WTC11 (cell line): ENCODE data around the gene F10. TPM values are rescaled to one million over a fixed set of nuclear protein-coding genes. Genes with fewer than 3 reads are reported as not detected.
"Not testable (repeated sequence)": the region's sequence is repeated elsewhere in the genome, so short reads cannot be mapped to it uniquely, and the experiment has no call there.

ENCODE experiments used
- ATAC-seq: fragments of 200-7000 bp; cut with Tn5 transposase; 2 replicates; pipeline ENCODE4 v1.10.0; 2021; ENCODE audit warnings: mild to moderate bottlenecking, moderate library complexity
- CTCF ChIA-PET: fragments of 300-600 bp; sonication (Branson Sonifier 250); formaldehyde crosslinking; loops from one replicate; lab custom pipeline; 2021; ENCODE audit warnings: antibody characterized with exemption; lab: Charles Lee
- POLR2A ChIA-PET: fragments of 350-600 bp; sonication (Branson Sonifier 250); formaldehyde crosslinking; loops from one replicate; lab custom pipeline; 2021; ENCODE audit warnings: antibody characterized with exemption; lab: Charles Lee
- DNase-seq: peaks from one replicate; pipeline ENCODE4 v3.0.0; 2021; ENCODE audit warnings: low spot score
- H3K27ac Mint-ChIP-seq: 2 replicates; pipeline ENCODE4 v1.8.0; 2021; ENCODE audit warnings: mixed read lengths
- H3K27me3 Mint-ChIP-seq: 2 replicates; pipeline ENCODE4 v1.8.0; 2021; ENCODE audit warnings: low read depth, mild to moderate bottlenecking, moderate library complexity, mixed read lengths
- H3K36me3 Mint-ChIP-seq: 2 replicates; pipeline ENCODE4 v1.8.0; 2021; ENCODE audit warnings: mixed read lengths
- H3K4me1 Mint-ChIP-seq: 2 replicates; pipeline ENCODE4 v1.8.0; 2022; ENCODE audit warnings: mixed read lengths
- H3K4me3 Mint-ChIP-seq: 2 replicates; pipeline ENCODE4 v1.8.0; 2021; ENCODE audit warnings: mild to moderate bottlenecking, moderate library complexity, mixed read lengths
- H3K9me3 Mint-ChIP-seq: 2 replicates; pipeline ENCODE4 v1.8.0; 2021; ENCODE audit warnings: mixed read lengths
- CREM ChIP-seq: sonication (generic); formaldehyde crosslinking; IDR thresholded peaks from 2 replicates; pipeline ENCODE4 v1.8.1; 2022; ENCODE audit warnings: mild to moderate bottlenecking, missing genetic modification reagents, moderate library complexity
- E2F4 ChIP-seq: sonication (generic); formaldehyde crosslinking; IDR thresholded peaks from 2 replicates; pipeline ENCODE4 v1.8.1; 2022; ENCODE audit warnings: low read depth, mild to moderate bottlenecking, moderate library complexity, missing genetic modification reagents, borderline replicate concordance
- ESRRA ChIP-seq: sonication (generic); formaldehyde crosslinking; IDR thresholded peaks from 2 replicates; pipeline ENCODE4 v1.8.1; 2022; ENCODE audit warnings: mild to moderate bottlenecking, missing genetic modification reagents, borderline replicate concordance
- FOXP1 ChIP-seq: sonication (generic); formaldehyde crosslinking; IDR thresholded peaks from 2 replicates; pipeline ENCODE4 v1.8.0; 2022; ENCODE audit warnings: missing genetic modification reagents, mild to moderate bottlenecking, moderate library complexity, borderline replicate concordance
- GRHL2 ChIP-seq: fragments of 250-450 bp; sonication (Bioruptor Pico); IDR thresholded peaks from 2 replicates; pipeline ENCODE4 v1.8.0; 2022; ENCODE audit warnings: mild to moderate bottlenecking, moderate library complexity; ENCODE audit not compliant: insufficient replicate concordance, severe bottlenecking
- NFYB ChIP-seq: sonication (generic); formaldehyde crosslinking; conservative IDR thresholded peaks from 2 replicates; pipeline ENCODE4 v1.8.0; 2022; ENCODE audit warnings: low read depth, missing genetic modification reagents
- NR1H2 ChIP-seq: sonication (generic); formaldehyde crosslinking; IDR thresholded peaks from 2 replicates; pipeline ENCODE4 v1.9.0; 2021; ENCODE audit warnings: mild to moderate bottlenecking, moderate library complexity, missing genetic modification reagents
- PRRX2 ChIP-seq: fragments of 250-450 bp; sonication (Bioruptor Pico); IDR thresholded peaks from 2 replicates; pipeline ENCODE4 v1.8.0; 2021; ENCODE audit warnings: mild to moderate bottlenecking
- RELA ChIP-seq: sonication (generic); formaldehyde crosslinking; IDR thresholded peaks from 2 replicates; pipeline ENCODE4 v1.8.1; 2022; ENCODE audit warnings: missing genetic modification reagents, mild to moderate bottlenecking, borderline replicate concordance
- ZNF423 ChIP-seq: fragments of 250-450 bp; sonication (Bioruptor Pico); IDR thresholded peaks from 2 replicates; pipeline ENCODE4 v2.1.2; 2022; ENCODE audit warnings: mild to moderate bottlenecking, moderate library complexity
- total RNA-seq: library from RNA; stranded (reverse); gene quantifications from 3 replicates; pipeline ENCODE4 v1.2.3, GENCODE V29; 2021
- TF ChIP-seq, protein P1 (sequence below): sonication (generic); formaldehyde crosslinking; conservative IDR thresholded peaks from 2 replicates; pipeline ENCODE4 v1.8.1; 2023; ENCODE audit warnings: mild to moderate bottlenecking, low read depth, missing genetic modification reagents, moderate library complexity
- TF ChIP-seq, protein P2 (sequence below): fragments of 200-600 bp; IDR thresholded peaks from 2 replicates; pipeline ENCODE4 v1.8.0; 2022; ENCODE audit warnings: antibody characterized with exemption
- TF ChIP-seq, protein P3 (sequence below): sonication (generic); formaldehyde crosslinking; IDR thresholded peaks from 2 replicates; pipeline ENCODE4 v1.8.0; 2023; ENCODE audit warnings: mild to moderate bottlenecking, missing genetic modification reagents
- TF ChIP-seq, protein P4 (sequence below): sonication (generic); formaldehyde crosslinking; IDR thresholded peaks from 2 replicates; pipeline ENCODE4 v1.8.1; 2023; ENCODE audit warnings: mild to moderate bottlenecking, missing genetic modification reagents, moderate library complexity

The F10 gene
- total RNA-seq, 1 experiment from 2014 or later: 0.87 TPM

DNA sequence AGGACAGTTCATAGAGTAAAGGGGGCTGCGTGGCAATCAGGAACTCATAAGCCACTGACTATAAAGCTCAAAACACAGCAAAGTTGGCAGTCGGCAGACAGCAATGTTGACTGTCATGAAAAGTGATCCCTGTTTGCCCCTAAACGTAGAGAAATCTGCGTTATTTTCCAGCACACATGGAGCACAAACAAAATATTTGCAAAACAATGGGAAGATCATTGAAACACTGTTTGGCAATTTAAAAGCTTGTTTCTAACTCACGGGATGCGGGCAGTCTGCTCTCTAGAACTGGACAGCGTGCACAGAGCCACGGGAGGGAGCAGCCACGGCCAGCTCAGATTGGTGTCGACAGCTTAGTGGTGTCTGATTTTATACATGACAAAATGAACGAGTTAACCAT lies 23.5 kb upstream of the F10 start (continued):
- TF ChIP-seq, protein P1, sequence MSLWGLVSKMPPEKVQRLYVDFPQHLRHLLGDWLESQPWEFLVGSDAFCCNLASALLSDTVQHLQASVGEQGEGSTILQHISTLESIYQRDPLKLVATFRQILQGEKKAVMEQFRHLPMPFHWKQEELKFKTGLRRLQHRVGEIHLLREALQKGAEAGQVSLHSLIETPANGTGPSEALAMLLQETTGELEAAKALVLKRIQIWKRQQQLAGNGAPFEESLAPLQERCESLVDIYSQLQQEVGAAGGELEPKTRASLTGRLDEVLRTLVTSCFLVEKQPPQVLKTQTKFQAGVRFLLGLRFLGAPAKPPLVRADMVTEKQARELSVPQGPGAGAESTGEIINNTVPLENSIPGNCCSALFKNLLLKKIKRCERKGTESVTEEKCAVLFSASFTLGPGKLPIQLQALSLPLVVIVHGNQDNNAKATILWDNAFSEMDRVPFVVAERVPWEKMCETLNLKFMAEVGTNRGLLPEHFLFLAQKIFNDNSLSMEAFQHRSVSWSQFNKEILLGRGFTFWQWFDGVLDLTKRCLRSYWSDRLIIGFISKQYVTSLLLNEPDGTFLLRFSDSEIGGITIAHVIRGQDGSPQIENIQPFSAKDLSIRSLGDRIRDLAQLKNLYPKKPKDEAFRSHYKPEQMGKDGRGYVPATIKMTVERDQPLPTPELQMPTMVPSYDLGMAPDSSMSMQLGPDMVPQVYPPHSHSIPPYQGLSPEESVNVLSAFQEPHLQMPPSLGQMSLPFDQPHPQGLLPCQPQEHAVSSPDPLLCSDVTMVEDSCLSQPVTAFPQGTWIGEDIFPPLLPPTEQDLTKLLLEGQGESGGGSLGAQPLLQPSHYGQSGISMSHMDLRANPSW (CRISPR knock-in tag): no peak
- no peak for TF ChIP-seq ZNF423 (CRISPR knock-in tag)
- TF ChIP-seq, all 79 proteins: peak for 0

GRCh38 chr13:113102302-113102701 lies 20.3 kb upstream of the F10 start:
- H3K36me3 Mint-ChIP-seq, H3K27me3 Mint-ChIP-seq, DNase-seq, CTCF ChIA-PET, H3K27ac Mint-ChIP-seq, H3K4me3 Mint-ChIP-seq, ATAC-seq, H3K9me3 Mint-ChIP-seq: not testable (repeated sequence)
- peaks cover 14% of the 10 kb centered on the region for H3K4me1 Mint-ChIP-seq
- POLR2A ChIA-PET: interaction anchor here (0.6 kb wide), 1 partner anchor 53 kb away, joined by 3 read pairs; no protein-coding TSS in a partner anchor

- CTCF ChIA-PET: interaction anchor here (0.7 kb wide), 1 partner anchor 13 kb away, joined by 3 read pairs; no protein-coding TSS in a partner anchor
- no peak for DNase-seq
- Mint-ChIP-seq H3K4me3 (no peak overlapping the region), H3K4me1 (peaks cover 14% of the 10 kb centered on the region), H3K36me3 (no peaks in the 10 kb centered on the region), H3K27me3 (peaks cover 4% of the 10 kb centered on the region), H3K9me3 (no peaks in the 10 kb centered on the region), H3K27ac (no peak overlapping the region)
- no peak for TF ChIP-seq FOXP1
- TF ChIP-seq, protein P2, sequence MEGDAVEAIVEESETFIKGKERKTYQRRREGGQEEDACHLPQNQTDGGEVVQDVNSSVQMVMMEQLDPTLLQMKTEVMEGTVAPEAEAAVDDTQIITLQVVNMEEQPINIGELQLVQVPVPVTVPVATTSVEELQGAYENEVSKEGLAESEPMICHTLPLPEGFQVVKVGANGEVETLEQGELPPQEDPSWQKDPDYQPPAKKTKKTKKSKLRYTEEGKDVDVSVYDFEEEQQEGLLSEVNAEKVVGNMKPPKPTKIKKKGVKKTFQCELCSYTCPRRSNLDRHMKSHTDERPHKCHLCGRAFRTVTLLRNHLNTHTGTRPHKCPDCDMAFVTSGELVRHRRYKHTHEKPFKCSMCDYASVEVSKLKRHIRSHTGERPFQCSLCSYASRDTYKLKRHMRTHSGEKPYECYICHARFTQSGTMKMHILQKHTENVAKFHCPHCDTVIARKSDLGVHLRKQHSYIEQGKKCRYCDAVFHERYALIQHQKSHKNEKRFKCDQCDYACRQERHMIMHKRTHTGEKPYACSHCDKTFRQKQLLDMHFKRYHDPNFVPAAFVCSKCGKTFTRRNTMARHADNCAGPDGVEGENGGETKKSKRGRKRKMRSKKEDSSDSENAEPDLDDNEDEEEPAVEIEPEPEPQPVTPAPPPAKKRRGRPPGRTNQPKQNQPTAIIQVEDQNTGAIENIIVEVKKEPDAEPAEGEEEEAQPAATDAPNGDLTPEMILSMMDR: no peak
- TF ChIP-seq NR1H2: no peak
- TF ChIP-seq, protein P3, sequence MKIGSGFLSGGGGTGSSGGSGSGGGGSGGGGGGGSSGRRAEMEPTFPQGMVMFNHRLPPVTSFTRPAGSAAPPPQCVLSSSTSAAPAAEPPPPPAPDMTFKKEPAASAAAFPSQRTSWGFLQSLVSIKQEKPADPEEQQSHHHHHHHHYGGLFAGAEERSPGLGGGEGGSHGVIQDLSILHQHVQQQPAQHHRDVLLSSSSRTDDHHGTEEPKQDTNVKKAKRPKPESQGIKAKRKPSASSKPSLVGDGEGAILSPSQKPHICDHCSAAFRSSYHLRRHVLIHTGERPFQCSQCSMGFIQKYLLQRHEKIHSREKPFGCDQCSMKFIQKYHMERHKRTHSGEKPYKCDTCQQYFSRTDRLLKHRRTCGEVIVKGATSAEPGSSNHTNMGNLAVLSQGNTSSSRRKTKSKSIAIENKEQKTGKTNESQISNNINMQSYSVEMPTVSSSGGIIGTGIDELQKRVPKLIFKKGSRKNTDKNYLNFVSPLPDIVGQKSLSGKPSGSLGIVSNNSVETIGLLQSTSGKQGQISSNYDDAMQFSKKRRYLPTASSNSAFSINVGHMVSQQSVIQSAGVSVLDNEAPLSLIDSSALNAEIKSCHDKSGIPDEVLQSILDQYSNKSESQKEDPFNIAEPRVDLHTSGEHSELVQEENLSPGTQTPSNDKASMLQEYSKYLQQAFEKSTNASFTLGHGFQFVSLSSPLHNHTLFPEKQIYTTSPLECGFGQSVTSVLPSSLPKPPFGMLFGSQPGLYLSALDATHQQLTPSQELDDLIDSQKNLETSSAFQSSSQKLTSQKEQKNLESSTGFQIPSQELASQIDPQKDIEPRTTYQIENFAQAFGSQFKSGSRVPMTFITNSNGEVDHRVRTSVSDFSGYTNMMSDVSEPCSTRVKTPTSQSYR (CRISPR knock-in tag): no peak
- TF ChIP-seq ESRRA (CRISPR knock-in tag): no peak
- TF ChIP-seq, protein P4, sequence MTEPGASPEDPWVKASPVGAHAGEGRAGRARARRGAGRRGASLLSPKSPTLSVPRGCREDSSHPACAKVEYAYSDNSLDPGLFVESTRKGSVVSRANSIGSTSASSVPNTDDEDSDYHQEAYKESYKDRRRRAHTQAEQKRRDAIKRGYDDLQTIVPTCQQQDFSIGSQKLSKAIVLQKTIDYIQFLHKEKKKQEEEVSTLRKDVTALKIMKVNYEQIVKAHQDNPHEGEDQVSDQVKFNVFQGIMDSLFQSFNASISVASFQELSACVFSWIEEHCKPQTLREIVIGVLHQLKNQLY (CRISPR knock-in tag): no peak
- TF ChIP-seq NFYB (CRISPR knock-in tag): no peak
- no peak for TF ChIP-seq GRHL2 (CRISPR knock-in tag)
- no peak for TF ChIP-seq PRRX2 (CRISPR knock-in tag)
- TF ChIP-seq RELA (CRISPR knock-in tag): no peak
- TF ChIP-seq CREM (CRISPR knock-in tag): no peak
- TF ChIP-seq E2F4 (CRISPR knock-in tag): no peak
- POLR2A ChIA-PET: no interaction called here
- ATAC-seq: no peak
Measured at GRCh38 chr13:113102727-113103126, 19.9 kb upstream of the F10 start.
